ENCODE results near the gene MAU2.

The MAU2 gene

GRCh38 chr19:19334063-19334988 lies 13.7 kb downstream of the MAU2 start:
- DNase-seq = no peak
- no peaks in the 10 kb centered on the region for H3K27me3 ChIP-seq
- no peaks in the 10 kb centered on the region for H3K4me1 ChIP-seq
- no peaks in the 10 kb centered on the region for H3K9me3 ChIP-seq
- no peak overlapping the region for H3K4me3 ChIP-seq (ENCODE audit: low read depth, low read length)
- H3K36me3 ChIP-seq = peaks cover 45% of the 10 kb centered on the region
- TF ChIP-seq CTCF (IDR thresholded peaks at IDR 0.05; ENCODE audit: low read depth, low read length) = no peak

- Histone ChIP-seq H3K27me3 (no peaks in the 10 kb centered on the region), H3K36me3 (peaks cover 42% of the 10 kb centered on the region), H3K4me1 (no peaks in the 10 kb centered on the region), H3K4me3 (ENCODE audit: low read depth, low read length) (no peak overlapping the region), H3K9me3 (no peaks in the 10 kb centered on the region)
- TF ChIP-seq CTCF (IDR thresholded peaks at IDR 0.05; ENCODE audit: low read depth, low read length) = no peak
- no peak for DNase-seq
Measured at GRCh38 chr19:19334989-19335344, 14.3 kb downstream of the MAU2 start.

- Histone ChIP-seq H3K4me3 (ENCODE audit: low read depth, low read length) (no peak overlapping the region), H3K36me3 (peaks cover 36% of the 10 kb centered on the region), H3K27me3 (no peaks in the 10 kb centered on the region), H3K4me1 (no peaks in the 10 kb centered on the region), H3K9me3 (no peaks in the 10 kb centered on the region)
- no peak for TF ChIP-seq CTCF (IDR thresholded peaks at IDR 0.05; ENCODE audit: low read depth, low read length)
- no peak for DNase-seq
Measured at GRCh38 chr19:19335408-19336158, 15.0 kb downstream of the MAU2 start.

GRCh38 chr19:19336597-19336996 lies 16.0 kb downstream of the MAU2 start:
- Histone ChIP-seq H3K36me3 (peaks cover 36% of the 10 kb centered on the region), H3K27me3 (no peaks in the 10 kb centered on the region), H3K4me3 (ENCODE audit: low read depth, low read length) (no peak overlapping the region), H3K4me1 (no peaks in the 10 kb centered on the region), H3K9me3 (no peaks in the 10 kb centered on the region)
- DNase-seq = no peak
- no peak for TF ChIP-seq CTCF (IDR thresholded peaks at IDR 0.05; ENCODE audit: low read depth, low read length)

- DNase-seq = no peak
- Histone ChIP-seq H3K36me3 (peaks cover 36% of the 10 kb centered on the region), H3K4me1 (no peaks in the 10 kb centered on the region), H3K4me3 (ENCODE audit: low read depth, low read length) (no peak overlapping the region), H3K27me3 (no peaks in the 10 kb centered on the region), H3K9me3 (no peaks in the 10 kb centered on the region)
- no peak for TF ChIP-seq CTCF (IDR thresholded peaks at IDR 0.05; ENCODE audit: low read depth, low read length)
Measured at GRCh38 chr19:19337120-19337519, 16.5 kb downstream of the MAU2 start.

GRCh38 chr19:19338082-19338481 lies 17.5 kb downstream of the MAU2 start:
- peaks cover 39% of the 10 kb centered on the region for H3K36me3 ChIP-seq
- no peaks in the 10 kb centered on the region for H3K27me3 ChIP-seq
- H3K9me3 ChIP-seq = no peaks in the 10 kb centered on the region
- no peaks in the 10 kb centered on the region for H3K4me1 ChIP-seq
- no peak for DNase-seq
- H3K4me3 ChIP-seq (ENCODE audit: low read depth, low read length) = no peak overlapping the region
- TF ChIP-seq CTCF (IDR thresholded peaks at IDR 0.05; ENCODE audit: low read depth, low read length) = no peak
